Fibroblast of lung (primary cell): Measurements from ENCODE around the gene BICRA. TPM values are rescaled to one million over a fixed set of nuclear protein-coding genes. Genes with fewer than 3 reads are reported as not detected.
A peak's percentile ranks its signal among the peaks of the same experiment; 100 is the strongest.

ENCODE experiments used
- DNase-seq, 2 donors: peaks; one replicate each; pipeline versions ENCODE4 v3.0.0 to v3.0.0-alpha.2; 2010; ENCODE audit warnings: low read depth in 2 of 2
- H2AFZ ChIP-seq: 2 replicates; pipeline ENCODE4 v1.5.1; 2012; ENCODE audit warnings: low read length, control low read depth, inconsistent platforms
- H3K27ac ChIP-seq: 2 replicates; pipeline ENCODE4 v1.5.1; 2011; ENCODE audit warnings: low read length, control low read depth; ENCODE audit not compliant: insufficient read depth
- H3K27me3 ChIP-seq: 2 replicates; pipeline ENCODE4 v1.5.1; 2011; ENCODE audit warnings: mild to moderate bottlenecking, low read length; ENCODE audit not compliant: control insufficient read depth, insufficient read depth
- H3K36me3 ChIP-seq: 2 replicates; pipeline ENCODE4 v1.5.1; 2011; ENCODE audit warnings: low read length; ENCODE audit not compliant: control insufficient read depth, insufficient read depth
- H3K4me1 ChIP-seq: 2 replicates; pipeline ENCODE4 v1.5.1; 2011; ENCODE audit warnings: low read length; ENCODE audit not compliant: control insufficient read depth, insufficient read depth; ENCODE audit errors: extremely low read depth
- H3K4me2 ChIP-seq: 2 replicates; pipeline ENCODE4 v1.5.1; 2011; ENCODE audit warnings: low read length, control low read depth; ENCODE audit not compliant: insufficient read depth; ENCODE audit errors: extremely low read depth
- H3K4me3 ChIP-seq, 4 experiments: fragments of 200-600 bp in 1 of 4; sonication (generic) in 1 of 4; replicated peaks in 1 of 4; 2 replicates each; pipeline ENCODE4 v1.5.1; 2011 to 2016; ENCODE audit warnings: low read length in 4 of 4, low read depth in 3 of 4, mild to moderate bottlenecking in 3 of 4, control low read depth in 2 of 4, inconsistent platforms in 1 of 4, mixed read lengths in 1 of 4; ENCODE audit not compliant: insufficient read depth in 1 of 4; ENCODE audit errors: control extremely low read depth in 1 of 4
- H3K79me2 ChIP-seq: 2 replicates; pipeline ENCODE4 v1.5.1; 2012; ENCODE audit warnings: mild to moderate bottlenecking, low read length, inconsistent platforms; ENCODE audit not compliant: control insufficient read depth, insufficient read depth
- H3K9ac ChIP-seq: 2 replicates; pipeline ENCODE4 v1.5.1; 2011; ENCODE audit warnings: mild to moderate bottlenecking, low read length, control low read depth; ENCODE audit not compliant: insufficient read depth
- H3K9me3 ChIP-seq: 2 replicates; pipeline ENCODE4 v1.5.1; 2012; ENCODE audit warnings: low read depth, low read length; ENCODE audit not compliant: control insufficient read depth, insufficient read depth
- H4K20me1 ChIP-seq: 2 replicates; pipeline ENCODE4 v1.5.1; 2011; ENCODE audit warnings: low read length; ENCODE audit not compliant: control insufficient read depth, insufficient read depth; ENCODE audit errors: extremely low read depth
- CTCF ChIP-seq, 2 donors: IDR thresholded peaks in 1 of 2; conservative IDR thresholded peaks in 1 of 2; 1 replicate in 1 of 2; 2 replicates in 1 of 2; pipeline ENCODE4 v1.5.1; 2011 to 2012; ENCODE audit warnings: low read length in 2 of 2, control low read depth in 1 of 2, inconsistent platforms in 1 of 2, low read depth in 1 of 2, mild to moderate bottlenecking in 1 of 2
- EZH2 ChIP-seq: IDR thresholded peaks from 2 replicates; pipeline ENCODE4 v1.5.1; 2012; ENCODE audit warnings: low read length, control low read depth, mild to moderate bottlenecking; ENCODE audit errors: missing control alignments
- polyA plus RNA-seq, 2 donors: library from polyadenylated mRNA; depleted of rRNA in 1 of 2; stranded (reverse) in 1 of 2; unstranded in 1 of 2; fragments of >200 nt; gene quantifications; 2 replicates each; pipeline ENCODE4 v1.2.1, GENCODE V29; 2011 to 2012; ENCODE audit warnings: missing spikeins in 1 of 2
- total RNA-seq: library from RNA; depleted of rRNA; stranded (reverse); fragments of >200 nt; gene quantifications from 2 replicates; pipeline ENCODE4 v1.2.1, GENCODE V29; 2014

Gene BICRA
- total and polyA plus RNA-seq, 2 donors (not counting 1 experiment from before 2014, with no cell fraction given) = 0.44 to 3.8 TPM

- Histone ChIP-seq H3K27me3 (no peaks in the 10 kb centered on the region), H3K9ac (no peak overlapping the region), H3K4me1 (no peaks in the 10 kb centered on the region), H3K4me2 (no peak overlapping the region), H4K20me1 (peaks cover 2% of the 10 kb centered on the region), H3K4me3 (no peak overlapping the region), H3K36me3 (peaks cover 3% of the 10 kb centered on the region), H3K9me3 (no peaks in the 10 kb centered on the region), H3K79me2 (peaks cover 49% of the 10 kb centered on the region), H2AFZ (no peak overlapping the region), H3K27ac (no peak overlapping the region)
- TF ChIP-seq EZH2 (no peak), CTCF (conservative IDR thresholded peaks at IDR 0.05 in 1 of 2, IDR thresholded peaks at IDR 0.05 in 1 of 2; ENCODE audit: low read depth in 1 of 2, low read length in 2 of 2) (no peak)
- peak in 1 of 2 donors; percentile 36 for DNase-seq
Observed at GRCh38 chr19:47644743-47645482, 36.0 kb downstream of the BICRA start.

GRCh38 chr19:47646924-47647323 is 38.0 kb downstream of the BICRA start:
- no peak overlapping the region for H3K4me3 ChIP-seq
- no peak overlapping the region for H3K27ac ChIP-seq
- peaks cover 3% of the 10 kb centered on the region for H3K36me3 ChIP-seq
- H3K4me1 ChIP-seq = no peaks in the 10 kb centered on the region
- peaks cover 56% of the 10 kb centered on the region for H3K79me2 ChIP-seq
- TF ChIP-seq CTCF (conservative IDR thresholded peaks at IDR 0.05 in 1 of 2, IDR thresholded peaks at IDR 0.05 in 1 of 2; ENCODE audit: low read depth in 1 of 2, low read length in 2 of 2) (no peak), EZH2 (no peak)
- no peak for DNase-seq
- no peak overlapping the region for H3K4me2 ChIP-seq
- no peaks in the 10 kb centered on the region for H3K27me3 ChIP-seq
- no peaks in the 10 kb centered on the region for H3K9me3 ChIP-seq
- H2AFZ ChIP-seq = no peak overlapping the region
- peaks cover 2% of the 10 kb centered on the region for H4K20me1 ChIP-seq
- no peak overlapping the region for H3K9ac ChIP-seq

- peaks cover 2% of the 10 kb centered on the region for H4K20me1 ChIP-seq
- no peak overlapping the region for H2AFZ ChIP-seq
- H3K4me1 ChIP-seq = no peaks in the 10 kb centered on the region
- no peak for DNase-seq
- no peak overlapping the region for H3K4me2 ChIP-seq
- H3K9me3 ChIP-seq = no peaks in the 10 kb centered on the region
- H3K27me3 ChIP-seq = no peaks in the 10 kb centered on the region
- H3K4me3 ChIP-seq = no peak overlapping the region
- peaks cover 3% of the 10 kb centered on the region for H3K36me3 ChIP-seq
- TF ChIP-seq EZH2 (no peak), CTCF (conservative IDR thresholded peaks at IDR 0.05 in 1 of 2, IDR thresholded peaks at IDR 0.05 in 1 of 2; ENCODE audit: low read depth in 1 of 2, low read length in 2 of 2) (no peak)
- no peak overlapping the region for H3K9ac ChIP-seq
- peaks cover 56% of the 10 kb centered on the region for H3K79me2 ChIP-seq
- no peak overlapping the region for H3K27ac ChIP-seq
Observed at GRCh38 chr19:47649588-47649987, 40.7 kb downstream of the BICRA start.
